ENCODE data around the gene AKNA. TPM values are rescaled to one million over a fixed set of nuclear protein-coding genes. Genes with fewer than 3 reads are reported as not detected.
"Not testable (repeated sequence)": the region's sequence is repeated elsewhere in the genome, so short reads cannot be mapped to it uniquely, and the experiment has no call there.

The AKNA gene
- total RNA-seq, 2 experiments from 2014 or later, result 61.4 to 203 TPM

- BruUV-seq (replicated peaks); H3K4me3 ChIP-seq (ENCODE audit: low read depth, low read length, poor library complexity, severe bottlenecking); H3K4me2 ChIP-seq (ENCODE audit: low read length); H3K4me1 ChIP-seq (ENCODE audit: insufficient read depth, low read length, poor library complexity, severe bottlenecking); H3K79me2 ChIP-seq (ENCODE audit: insufficient read depth, low read depth, low read length); H4K20me1 ChIP-seq (ENCODE audit: insufficient read depth, low read length); H3K9me3 ChIP-seq (ENCODE audit: low read length); CTCF ChIA-PET (ENCODE audit: unreplicated experiment); H3K36me3 ChIP-seq (ENCODE audit: insufficient read depth, low read length); H3K9me2 ChIP-seq (ENCODE audit: insufficient read depth, low read length); H2AFZ ChIP-seq (ENCODE audit: low read length); intact Hi-C loops (cut with micrococcal nuclease; ENCODE audit: unreplicated experiment); DNase-seq (ENCODE audit: low spot score); H3K27ac ChIP-seq (ENCODE audit: low read depth, low read length, poor library complexity, severe bottlenecking): not testable (repeated sequence)
- POLR2A ChIA-PET, result interaction anchor here (0.6 kb wide), 1 partner anchor 235 kb away, joined by 3 read pairs; no protein-coding TSS in a partner anchor
These were observed 64.8 kb downstream of the AKNA start, which contains the start of gene ORM1 for GRCh38 chr9:114322831-114323531. TSS of gene ORM1 (plus strand) at chr9:114323098. CDS start at chr9:114323134, 36 bp downstream.

GRCh38 chr9:114322160-114322818, 65.5 kb downstream of the AKNA start:
- H3K4me3 ChIP-seq (ENCODE audit: low read depth, low read length, poor library complexity, severe bottlenecking); H3K4me1 ChIP-seq (ENCODE audit: insufficient read depth, low read length, poor library complexity, severe bottlenecking); H3K79me2 ChIP-seq (ENCODE audit: insufficient read depth, low read depth, low read length); H3K36me3 ChIP-seq (ENCODE audit: insufficient read depth, low read length); DNase-seq (ENCODE audit: low spot score); CTCF ChIA-PET (ENCODE audit: unreplicated experiment); H3K9me2 ChIP-seq (ENCODE audit: insufficient read depth, low read length); H3K27ac ChIP-seq (ENCODE audit: low read depth, low read length, poor library complexity, severe bottlenecking); BruUV-seq (replicated peaks); intact Hi-C loops (cut with micrococcal nuclease; ENCODE audit: unreplicated experiment); H2AFZ ChIP-seq (ENCODE audit: low read length); H3K4me2 ChIP-seq (ENCODE audit: low read length); H3K9me3 ChIP-seq (ENCODE audit: low read length); H4K20me1 ChIP-seq (ENCODE audit: insufficient read depth, low read length): not testable (repeated sequence)
- POLR2A ChIA-PET, result interaction anchor here (0.6 kb wide), 1 partner anchor 236 kb away, joined by 3 read pairs; no protein-coding TSS in a partner anchor

DNA sequence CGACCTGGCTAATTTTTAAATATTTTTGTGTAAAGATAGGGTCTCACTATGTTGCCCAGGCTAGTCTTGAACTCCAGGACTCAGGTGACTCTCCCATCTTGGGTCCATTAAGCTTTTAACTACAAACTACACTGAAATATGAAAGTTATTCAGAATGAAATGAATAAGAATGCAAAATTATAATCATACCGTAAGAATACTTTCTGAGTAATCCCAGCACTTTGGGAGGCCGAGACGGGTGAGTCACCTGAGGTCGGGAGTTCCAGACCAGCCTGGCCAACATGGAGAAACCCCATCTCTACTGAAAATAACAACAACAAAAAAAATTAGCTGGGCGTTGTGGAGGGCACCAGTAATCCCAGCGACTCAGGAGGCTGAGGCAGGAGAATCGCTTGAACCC, 66.0 kb downstream of the AKNA start:
- no peak overlapping the region for H2AFZ ChIP-seq (ENCODE audit: low read length)
- H3K79me2 ChIP-seq (ENCODE audit: insufficient read depth, low read depth, low read length), result no peaks in the 10 kb centered on the region
- no TSS peak for BruUV-seq (replicated peaks)
- no peaks in the 10 kb centered on the region for H4K20me1 ChIP-seq (ENCODE audit: insufficient read depth, low read length)
- H3K4me3 ChIP-seq (ENCODE audit: low read depth, low read length, poor library complexity, severe bottlenecking), result no peak overlapping the region
- no peak for DNase-seq (ENCODE audit: low spot score)
- H3K9me2 ChIP-seq (ENCODE audit: insufficient read depth, low read length), result no peaks in the 10 kb centered on the region
- H3K27ac ChIP-seq (ENCODE audit: low read depth, low read length, poor library complexity, severe bottlenecking), result no peak overlapping the region
- intact Hi-C loops (cut with micrococcal nuclease; ENCODE audit: unreplicated experiment), result no loop called here
- H3K4me1 ChIP-seq (ENCODE audit: insufficient read depth, low read length, poor library complexity, severe bottlenecking), result no peaks in the 10 kb centered on the region
- ChIA-PET POLR2A (no interaction called here), CTCF (ENCODE audit: unreplicated experiment) (no interaction called here)
- TF ChIP-seq EZH2phosphoT487 (IDR thresholded peaks at IDR 0.05; ENCODE audit: borderline replicate concordance, low read depth, low read length) (no peak), CTCF (conservative IDR thresholded peaks at IDR 0.05; ENCODE audit: low read length) (no peak)
- no peaks in the 10 kb centered on the region for H3K9me3 ChIP-seq (ENCODE audit: low read length)
- H3K4me2 ChIP-seq (ENCODE audit: low read length), result no peak overlapping the region
- H3K36me3 ChIP-seq (ENCODE audit: insufficient read depth, low read length), result no peaks in the 10 kb centered on the region

DNA sequence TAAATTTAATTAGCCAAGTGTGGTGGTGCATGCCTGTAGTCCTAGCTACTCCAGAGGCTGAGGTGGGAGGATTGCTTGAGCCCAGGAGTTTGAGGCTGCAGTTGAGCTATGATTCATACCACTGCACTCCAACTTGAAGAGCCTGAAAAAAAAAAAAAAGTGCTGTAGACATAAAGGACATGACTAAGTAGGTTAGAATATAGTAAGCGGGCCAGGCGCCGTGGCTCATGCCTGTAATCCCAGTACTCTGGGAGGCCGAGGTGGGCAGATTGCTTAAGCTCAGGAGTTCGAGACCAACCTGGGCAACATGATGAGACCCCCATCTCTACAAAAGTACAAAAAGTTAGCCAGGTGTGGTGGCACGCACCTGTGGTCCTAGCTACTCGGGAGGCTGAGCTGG, 67.1 kb downstream of the AKNA start:
- intact Hi-C loops (cut with micrococcal nuclease; ENCODE audit: unreplicated experiment); H4K20me1 ChIP-seq (ENCODE audit: insufficient read depth, low read length); H3K4me2 ChIP-seq (ENCODE audit: low read length); DNase-seq (ENCODE audit: low spot score); CTCF ChIA-PET (ENCODE audit: unreplicated experiment); H3K27ac ChIP-seq (ENCODE audit: low read depth, low read length, poor library complexity, severe bottlenecking); H3K9me3 ChIP-seq (ENCODE audit: low read length); H3K36me3 ChIP-seq (ENCODE audit: insufficient read depth, low read length); H3K79me2 ChIP-seq (ENCODE audit: insufficient read depth, low read depth, low read length); BruUV-seq (replicated peaks); POLR2A ChIA-PET; H3K9me2 ChIP-seq (ENCODE audit: insufficient read depth, low read length); H3K4me3 ChIP-seq (ENCODE audit: low read depth, low read length, poor library complexity, severe bottlenecking); H2AFZ ChIP-seq (ENCODE audit: low read length); H3K4me1 ChIP-seq (ENCODE audit: insufficient read depth, low read length, poor library complexity, severe bottlenecking): not testable (repeated sequence)
